Pancreas (tissue), 10 donors: ENCODE measurements around the gene SNRPD3. TPM values are rescaled to one million over a fixed set of nuclear protein-coding genes. Genes with fewer than 3 reads are reported as not detected.
A peak's percentile ranks its signal among the peaks of the same experiment; 100 is the strongest.
"Not testable (repeated sequence)": the region's sequence is repeated elsewhere in the genome, so short reads cannot be mapped to it uniquely, and the experiment has no call there.

Experiments used
- ATAC-seq, 4 donors: fragments of 200-7000 bp; cut with Tn5 transposase; one replicate each; pipeline versions ENCODE4 v1.8.0 to v1.9.1; 2020; ENCODE audit warnings: mild to moderate bottlenecking in 4 of 4, moderate library complexity in 4 of 4
- DNase-seq, 6 donors: peaks; one replicate each; pipeline ENCODE4 v3.0.0-alpha.2; 2020
- FAIRE-seq: peaks from 2 replicates; lab custom pipeline; 2012; peaks lifted over from hg19 to GRCh38; lab: Jason Lieb, UNC
- H3K27ac ChIP-seq, 4 donors: fragments of 200-600 bp; sonication (generic); 1 replicate in 3 of 4; 2 replicates in 1 of 4; pipeline versions ENCODE4 v1.5.0 to v1.8.0; 2020
- H3K27me3 ChIP-seq, 4 donors: fragments of 200-600 bp; one replicate each; pipeline ENCODE4 v1.8.0; 2021
- H3K36me3 ChIP-seq, 3 donors: fragments of 200-600 bp; sonication (generic) in 1 of 3; one replicate each; pipeline versions ENCODE4 v1.5.0 to v1.8.0; 2020 to 2021
- H3K4me1 ChIP-seq, 3 donors: fragments of 200-600 bp; one replicate each; pipeline ENCODE4 v1.8.0; 2021
- H3K4me3 ChIP-seq, 4 donors: fragments of 200-600 bp; sonication (generic) in 2 of 4; one replicate each; pipeline versions ENCODE4 v1.5.0 to v1.8.0; 2020 to 2021
- H3K9me3 ChIP-seq, 4 donors: fragments of 200-600 bp; one replicate each; pipeline ENCODE4 v1.8.0; 2021
- WGBS, 2 donors: extraction: QIAGEN DNeasy Blood & Tissue Kit; methylation state at CpG; one replicate each; pipeline ENCODE4 v1.1.7; 2013; 5-methylcytosine and 5-hydroxymethylcytosine counted together
- intact Hi-C, 3 donors: fragments of 100-400 bp; cut with DNase I; formaldehyde crosslinking; loops; one replicate each; pipeline versions ENCODE4 v1.11.1 to v1.14.2; 2022
- polyA plus RNA-seq, 2 donors: library from polyadenylated mRNA; stranded (reverse); fragments of 200-250 nt; gene quantifications; one replicate each; pipeline ENCODE4 v1.2.3, GENCODE V29; 2013
- total RNA-seq, 6 donors: library from RNA; stranded (reverse); fragmentation: NEBNext Ultra II Directional in 4 of 6; extraction: Animal tissue kit (Norgen Biotek cat#: 25700) in 4 of 6; gene quantifications; one replicate each; pipeline versions ENCODE4 v1.2.1 to v1.2.4, GENCODE V29; 2021 to 2023
- TF ChIP-seq, protein P1 (sequence below), 4 donors: fragments of 200-600 bp; sonication (generic) in 3 of 4; IDR thresholded peaks; one replicate each; pipeline versions ENCODE4 v1.5.0 to v1.8.0; 2021; ENCODE audit warnings: antibody characterized with exemption in 4 of 4
- donor health status: healthy with polysubstance abuse.
- donor health status: DM: no; HTN: no; CAD: no; lungs with moderate emphysema.
- donor health status: DM: no; HTN: no; CAD: no.
- donor health status: control.
- donor health status: control.
- donor health status: Bipolar disorder and iron deficiency.
- donor health status: DM: yes; HTN: yes; CAD: no.
- donor health status: DM: no; HTN: no; CAD: no.
- donor health status: DM: no; HTN: no; CAD: no.
- donor health status: DM: yes; HTN: yes; CAD: no.

The SNRPD3 gene
- total and polyA plus RNA-seq, 8 donors = 15.9 to 58.1 (median 29.8) TPM

DNA sequence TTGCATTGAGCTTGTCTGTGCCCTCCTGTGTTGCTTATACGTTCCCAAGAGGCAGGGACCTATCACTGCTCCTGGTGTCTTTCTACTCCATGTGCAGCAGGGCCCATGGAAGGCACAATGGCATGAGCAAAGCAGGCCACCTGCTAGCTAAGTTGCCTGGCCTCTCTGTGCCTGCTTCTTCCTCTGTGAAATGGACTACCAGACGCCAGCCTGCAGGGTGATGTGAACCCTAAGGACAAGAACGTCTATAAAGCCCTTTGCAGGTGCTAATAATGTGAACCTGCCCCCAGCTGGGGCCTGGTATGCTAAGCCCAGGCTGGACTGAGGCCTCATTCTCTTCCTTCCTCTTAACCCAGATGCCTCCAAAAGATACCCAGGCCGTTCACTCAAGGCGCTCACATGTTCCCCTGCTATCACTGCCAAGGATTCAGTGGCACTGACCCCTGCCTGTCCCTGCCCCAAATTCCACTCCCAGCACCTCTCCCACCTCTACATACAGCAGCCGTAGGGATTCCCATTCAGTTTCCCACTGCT, 4.8 kb upstream of the SNRPD3 start:
- ATAC-seq (no peak), FAIRE-seq (no peak), DNase-seq (no peak)
- H3K27me3 ChIP-seq = no peaks in the 10 kb centered on the region
- no peaks in the 10 kb centered on the region for H3K9me3 ChIP-seq
- TF ChIP-seq, protein P1, sequence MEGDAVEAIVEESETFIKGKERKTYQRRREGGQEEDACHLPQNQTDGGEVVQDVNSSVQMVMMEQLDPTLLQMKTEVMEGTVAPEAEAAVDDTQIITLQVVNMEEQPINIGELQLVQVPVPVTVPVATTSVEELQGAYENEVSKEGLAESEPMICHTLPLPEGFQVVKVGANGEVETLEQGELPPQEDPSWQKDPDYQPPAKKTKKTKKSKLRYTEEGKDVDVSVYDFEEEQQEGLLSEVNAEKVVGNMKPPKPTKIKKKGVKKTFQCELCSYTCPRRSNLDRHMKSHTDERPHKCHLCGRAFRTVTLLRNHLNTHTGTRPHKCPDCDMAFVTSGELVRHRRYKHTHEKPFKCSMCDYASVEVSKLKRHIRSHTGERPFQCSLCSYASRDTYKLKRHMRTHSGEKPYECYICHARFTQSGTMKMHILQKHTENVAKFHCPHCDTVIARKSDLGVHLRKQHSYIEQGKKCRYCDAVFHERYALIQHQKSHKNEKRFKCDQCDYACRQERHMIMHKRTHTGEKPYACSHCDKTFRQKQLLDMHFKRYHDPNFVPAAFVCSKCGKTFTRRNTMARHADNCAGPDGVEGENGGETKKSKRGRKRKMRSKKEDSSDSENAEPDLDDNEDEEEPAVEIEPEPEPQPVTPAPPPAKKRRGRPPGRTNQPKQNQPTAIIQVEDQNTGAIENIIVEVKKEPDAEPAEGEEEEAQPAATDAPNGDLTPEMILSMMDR (IDR thresholded peaks at IDR 0.05) = no peak
- WGBS, 2 donors = 76 to 81% methylated on average over 6 of the region's 6 CpGs
- peaks cover 8 to 34% (median 16%) of the 10 kb centered on the region in 3 donors for H3K4me1 ChIP-seq
- no peak overlapping the region for H3K4me3 ChIP-seq
- H3K36me3 ChIP-seq = peaks cover 3 to 17% (median 13%) of the 10 kb centered on the region in 3 donors
- intact Hi-C loops = no loop called here
- H3K27ac ChIP-seq = peak overlapping the region in 2 of 4 donors; percentile 54 to 80

DNA sequence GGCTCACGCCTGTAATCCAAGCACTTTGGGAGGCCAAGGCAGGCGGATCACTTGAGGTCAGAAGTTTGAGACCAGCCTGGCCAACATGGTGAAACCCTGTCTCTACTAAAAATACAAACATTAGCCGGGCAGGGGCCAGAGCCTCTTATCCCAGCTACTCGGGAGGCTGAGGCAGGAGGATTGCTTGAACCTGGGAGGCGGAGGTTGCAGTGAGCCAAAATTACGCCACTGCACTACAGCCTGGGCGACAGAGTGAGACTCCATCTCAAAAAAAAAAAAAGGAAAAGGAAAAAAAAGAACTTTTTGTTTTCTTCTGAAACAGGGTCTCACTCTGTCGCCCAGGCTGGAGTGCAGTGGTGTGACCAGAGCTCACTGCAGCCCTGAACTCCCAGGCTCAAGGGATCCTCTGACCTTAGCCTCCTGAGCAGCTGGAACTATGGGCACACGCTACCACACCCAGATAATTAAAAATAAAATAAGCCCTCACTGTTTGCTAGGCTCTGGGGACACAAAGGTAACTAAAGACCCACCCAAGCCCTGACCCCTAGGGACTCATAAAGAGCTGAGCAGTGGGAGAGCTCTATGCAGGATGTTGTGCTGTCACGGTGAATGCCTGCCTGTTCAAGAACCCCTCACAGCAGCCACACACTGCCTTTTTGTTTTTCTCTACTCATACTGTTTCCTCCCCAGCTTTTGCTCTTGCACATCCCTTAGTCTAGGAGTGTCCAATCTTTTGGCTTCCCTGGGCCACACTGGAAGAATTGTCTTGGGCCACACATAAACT, 3.1 kb upstream of the SNRPD3 start:
- not testable (repeated sequence) for H3K4me3 ChIP-seq
- peaks cover 16 to 43% (median 26%) of the 10 kb centered on the region in 3 donors for H3K4me1 ChIP-seq

DNA sequence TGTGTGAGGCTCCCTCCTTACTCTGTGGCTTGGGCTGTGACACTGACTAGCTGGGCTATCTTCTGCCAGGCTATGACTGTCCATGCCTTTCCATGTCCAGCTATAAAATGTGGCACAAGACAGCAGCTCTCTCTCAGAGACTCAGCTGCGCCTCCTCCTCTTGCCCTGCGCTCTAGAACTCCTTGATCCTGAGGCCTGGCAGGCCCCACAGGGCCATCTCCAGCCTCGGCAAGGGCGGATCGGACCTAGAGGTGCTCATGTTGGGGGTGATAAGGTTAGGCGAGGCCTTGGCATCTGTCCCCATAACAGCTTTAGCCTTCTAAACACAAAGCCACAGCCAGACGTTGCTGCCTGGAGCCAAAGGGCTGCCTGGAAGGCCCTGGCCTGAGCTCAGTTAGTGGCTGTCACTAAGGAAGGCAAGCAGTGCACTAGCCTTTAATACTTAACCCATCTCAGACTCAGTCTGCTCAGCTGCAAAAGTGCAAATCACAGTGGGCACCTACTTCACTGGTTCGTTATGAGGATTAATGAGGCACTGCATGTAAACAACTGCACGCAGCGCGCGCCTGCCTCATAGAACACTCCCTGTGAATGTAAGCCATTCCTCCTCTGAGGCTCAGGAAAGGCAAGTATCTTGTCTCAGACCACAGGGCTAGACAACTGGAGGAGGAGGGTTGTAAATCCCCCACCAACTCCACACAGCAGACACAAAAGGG, 2.0 kb upstream of the SNRPD3 start:
- Histone ChIP-seq H3K4me1 (peaks cover 16 to 43% (median 26%) of the 10 kb centered on the region in 3 donors), H3K36me3 (peaks cover 0 to 10% (median 5%) of the 10 kb centered on the region in 3 donors), H3K9me3 (no peaks in the 10 kb centered on the region), H3K27me3 (no peaks in the 10 kb centered on the region), H3K27ac (peak overlapping the region; percentile 92 to 98 (median 94)), H3K4me3 (peak overlapping the region; percentile 57 to 95 (median 88))
- WGBS, 2 donors = 9 to 14% methylated on average over 11 to 12 of the region's 12 CpGs
- intact Hi-C loops = no loop called here
- DNase-seq (peak in 3 of 6 donors; percentile 26 to 41 (median 35)), ATAC-seq (no peak), FAIRE-seq (no peak)
- TF ChIP-seq, protein P1 (IDR thresholded peaks at IDR 0.05) = no peak

More for the DNA sequence above, 3.1 kb upstream of the SNRPD3 start:
- H3K9me3 ChIP-seq, ATAC-seq, DNase-seq, intact Hi-C loops, H3K27me3 ChIP-seq, H3K36me3 ChIP-seq, FAIRE-seq, H3K27ac ChIP-seq: not testable (repeated sequence)
- 80 to 87% methylated on average over 10 of the region's 10 CpGs for WGBS, 2 donors

DNA sequence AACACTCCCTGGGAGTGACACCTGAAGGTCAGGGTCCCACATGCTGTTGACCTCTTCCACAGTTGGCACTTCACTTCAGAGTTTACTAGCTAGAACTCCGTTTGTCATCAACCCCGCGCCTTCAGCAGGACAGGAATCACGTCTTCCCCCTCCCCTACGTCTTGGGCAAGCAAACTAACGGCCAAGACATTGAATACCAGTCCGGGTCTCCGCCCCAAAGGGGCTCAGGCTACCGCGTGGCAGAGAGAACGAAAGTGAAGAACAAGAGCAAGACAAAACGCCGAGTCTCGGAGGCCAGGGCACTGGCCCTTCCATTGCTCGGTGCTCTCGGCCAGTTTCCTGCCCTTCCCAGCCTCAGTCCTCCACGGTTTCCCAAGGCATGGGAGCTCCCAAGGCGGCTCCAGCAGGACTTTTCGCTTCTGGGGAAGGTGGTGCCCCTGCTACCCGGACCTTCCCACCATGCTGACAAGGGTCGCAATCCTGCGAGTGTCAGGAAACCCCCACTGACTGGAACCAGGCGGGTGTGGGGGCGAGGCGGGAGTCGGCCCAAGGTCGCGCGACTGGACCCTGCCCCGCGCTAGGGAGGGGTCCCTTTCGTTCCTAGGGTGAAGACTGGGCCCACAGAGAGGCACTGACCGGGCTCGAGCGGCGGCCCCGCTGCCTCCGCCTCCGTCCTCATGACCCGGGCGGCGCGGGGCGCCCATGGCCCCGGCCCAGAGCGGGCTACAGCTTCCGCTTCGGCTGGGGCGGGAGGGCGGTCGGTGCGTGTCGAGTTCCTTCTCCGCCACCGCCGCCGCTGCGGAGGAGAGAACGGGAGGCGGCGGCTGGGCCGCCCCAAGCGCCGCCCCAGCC, 1.3 kb upstream of the SNRPD3 start, which contains the start of gene GUCD1:
GUCD1 (minus strand) TSS at position 826 of the 852 bp plus-strand sequence; CDS start at position 679, 147 bp downstream.
- intact Hi-C loops = no loop called here
- TF ChIP-seq, protein P1 (IDR thresholded peaks at IDR 0.05) = no peak
- no peaks in the 10 kb centered on the region for H3K27me3 ChIP-seq
- H3K27ac ChIP-seq = peak within 1 kb of the TSS; percentile 94 to 98 (median 95)
- H3K4me3 ChIP-seq = peak within 1 kb of the TSS; percentile 57 to 95 (median 92)
- H3K4me1 ChIP-seq = peaks cover 16 to 39% (median 26%) of the 10 kb centered on the region in 3 donors
- H3K9me3 ChIP-seq = no peaks in the 10 kb centered on the region
- peak in 5 of 6 donors; percentile 33 to 71 (median 49) for DNase-seq
- ATAC-seq = peak in 1 of 4 donors; percentile 0
- no peak for FAIRE-seq
- peaks cover 0 to 10% (median 5%) of the 10 kb centered on the region in 3 donors for H3K36me3 ChIP-seq
- WGBS, 2 donors = 0% methylated on average over 45 to 64 of the region's 64 CpGs
